Ureter (tissue), 1 donor: ENCODE measurements around the gene RNF152. TPM values are rescaled to one million over a fixed set of nuclear protein-coding genes. Genes with fewer than 3 reads are reported as not detected.
"Not testable (repeated sequence)": the region's sequence is repeated elsewhere in the genome, so short reads cannot be mapped to it uniquely, and the experiment has no call there.

Experiments
- DNase-seq: peaks from one replicate; pipeline ENCODE4 v3.0.0-alpha.2; 2020; ENCODE audit warnings: low spot score
- total RNA-seq: library from RNA; stranded (reverse); gene quantifications from one replicate; pipeline ENCODE4 v1.2.4, GENCODE V29; 2023
- donor health status: DM: yes; HTN: yes; CAD: no.

RNF152 gene
- total RNA-seq, 1 donor from 2014 or later, result 52.9 TPM

GRCh38 chr18:61821748-61822147 lies 71.1 kb downstream of the RNF152 start:
- no peak for DNase-seq

- no peak for DNase-seq
Observed at GRCh38 chr18:61820882-61821281, 71.9 kb downstream of the RNF152 start.

GRCh38 chr18:61817086-61817485 lies 75.7 kb downstream of the RNF152 start:
- DNase-seq, result no peak

- no peak for DNase-seq
Observed at GRCh38 chr18:61815885-61816470, 76.8 kb downstream of the RNF152 start.

- no peak for DNase-seq
Observed at GRCh38 chr18:61808286-61808685, 84.5 kb downstream of the RNF152 start.

- DNase-seq, result no peak
Observed at GRCh38 chr18:61803393-61803792, 89.4 kb downstream of the RNF152 start.

GRCh38 chr18:61797696-61798590 lies 94.9 kb downstream of the RNF152 start:
- DNase-seq, result no peak

GRCh38 chr18:61791031-61791430 lies 101.8 kb downstream of the RNF152 start:
- DNase-seq, result no peak

GRCh38 chr18:61787011-61787670 lies 105.7 kb downstream of the RNF152 start:
- DNase-seq, result not testable (repeated sequence)

GRCh38 chr18:61785588-61785987 lies 107.2 kb downstream of the RNF152 start:
- no peak for DNase-seq

- no peak for DNase-seq
Observed at GRCh38 chr18:61784834-61785233, 108.0 kb downstream of the RNF152 start.

- DNase-seq, result no peak
Observed at GRCh38 chr18:61782545-61782944, 110.3 kb downstream of the RNF152 start.

- DNase-seq, result not testable (repeated sequence)
Observed at GRCh38 chr18:61776201-61776600, 116.6 kb downstream of the RNF152 start.

- DNase-seq, result no peak
Observed at GRCh38 chr18:61774846-61775245, 118.0 kb downstream of the RNF152 start.

GRCh38 chr18:61772293-61772848 lies 120.4 kb downstream of the RNF152 start:
- DNase-seq, result no peak

- no peak for DNase-seq
Observed at GRCh38 chr18:61771861-61772260, 120.9 kb downstream of the RNF152 start.

GRCh38 chr18:61770279-61770678 lies 122.5 kb downstream of the RNF152 start:
- no peak for DNase-seq

- DNase-seq, result no peak
Observed at GRCh38 chr18:61766266-61766884, 126.4 kb downstream of the RNF152 start.

GRCh38 chr18:61765097-61765496 lies 127.7 kb downstream of the RNF152 start:
- DNase-seq, result no peak

GRCh38 chr18:61764381-61764780 lies 128.4 kb downstream of the RNF152 start:
- no peak for DNase-seq

GRCh38 chr18:61761875-61762274 lies 130.9 kb downstream of the RNF152 start:
- DNase-seq, result no peak
